Neutrophil (primary cell): Measurements from ENCODE around the gene SLC25A5.
A peak's percentile ranks its signal among the peaks of the same experiment; 100 is the strongest.

Source experiments
- H3K27ac ChIP-seq: fragments of 200-600 bp; sonication (generic); 2 replicates; pipeline ENCODE4 v1.5.1; 2016; ENCODE audit warnings: mild to moderate bottlenecking, moderate library complexity
- H3K27me3 ChIP-seq: fragments of 200-600 bp; sonication (generic); 2 replicates; pipeline ENCODE4 v1.6.0; 2016; ENCODE audit warnings: mild to moderate bottlenecking
- H3K36me3 ChIP-seq: fragments of 200-600 bp; sonication (generic); 2 replicates; pipeline ENCODE4 v1.5.1; 2017
- H3K4me1 ChIP-seq, 2 experiments: fragments of 200-600 bp in 1 of 2; sonication (generic) in 1 of 2; 1 replicate in 1 of 2; 2 replicates in 1 of 2; pipeline versions ENCODE4 v1.5.1 to v1.6.1; 2013 to 2016; ENCODE audit warnings: low read depth in 1 of 2, low read length in 1 of 2, mild to moderate bottlenecking in 1 of 2, moderate library complexity in 1 of 2; ENCODE audit not compliant: control insufficient read depth in 1 of 2, insufficient read depth in 1 of 2
- H3K4me3 ChIP-seq, 2 experiments: fragments of 200-600 bp in 1 of 2; sonication (generic) in 1 of 2; 1 replicate in 1 of 2; 2 replicates in 1 of 2; pipeline ENCODE4 v1.5.1; 2013 to 2016; ENCODE audit warnings: low read depth in 1 of 2, low read length in 1 of 2, mild to moderate bottlenecking in 1 of 2, moderate library complexity in 1 of 2
- H3K9me3 ChIP-seq: fragments of 200-600 bp; sonication (generic); 2 replicates; pipeline ENCODE4 v1.5.1; 2016
- TF ChIP-seq, protein P1 (sequence below): fragments of 200-600 bp; sonication (generic); IDR thresholded peaks from 2 replicates; pipeline ENCODE4 v1.5.1; 2016; ENCODE audit warnings: antibody characterized with exemption

SLC25A5 gene

DNA sequence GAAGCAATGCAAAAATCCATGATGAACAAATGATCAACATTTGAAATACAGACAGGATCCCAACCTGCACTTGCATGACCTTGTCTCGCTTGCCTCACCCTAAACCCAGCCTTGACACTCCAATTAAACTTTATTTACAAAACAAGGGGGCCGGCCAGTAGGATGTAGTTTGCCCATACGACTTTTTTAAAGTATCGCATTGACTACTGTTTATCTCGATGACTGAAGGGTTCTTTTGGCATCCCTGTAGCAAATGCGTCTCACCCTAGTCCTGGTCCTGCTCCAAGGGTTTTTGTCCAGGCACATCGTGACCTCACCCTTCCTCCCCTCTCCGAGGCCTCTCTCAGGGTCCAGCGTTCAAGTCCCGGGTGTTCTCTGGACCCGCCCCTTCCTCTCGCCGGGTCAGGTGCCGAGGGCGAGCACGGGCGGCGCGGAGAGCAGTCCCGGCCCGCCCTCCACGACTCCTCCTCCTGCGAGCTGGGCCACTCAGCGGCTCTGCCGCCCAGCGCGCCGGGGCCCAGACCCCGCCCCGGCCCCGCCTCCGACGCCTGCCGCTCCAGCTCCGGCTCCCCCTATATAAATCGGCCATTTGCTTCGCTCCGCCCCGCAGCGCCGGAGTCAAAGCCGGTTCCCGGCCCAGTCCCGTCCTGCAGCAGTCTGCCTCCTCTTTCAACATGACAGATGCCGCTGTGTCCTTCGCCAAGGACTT lies at the start of gene SLC25A5:
Gene SLC25A5, plus strand, starts transcription at position 603 of the 709 bp plus-strand sequence. Its CDS starts 72 bp downstream, at position 675.
- TF ChIP-seq, protein P1, sequence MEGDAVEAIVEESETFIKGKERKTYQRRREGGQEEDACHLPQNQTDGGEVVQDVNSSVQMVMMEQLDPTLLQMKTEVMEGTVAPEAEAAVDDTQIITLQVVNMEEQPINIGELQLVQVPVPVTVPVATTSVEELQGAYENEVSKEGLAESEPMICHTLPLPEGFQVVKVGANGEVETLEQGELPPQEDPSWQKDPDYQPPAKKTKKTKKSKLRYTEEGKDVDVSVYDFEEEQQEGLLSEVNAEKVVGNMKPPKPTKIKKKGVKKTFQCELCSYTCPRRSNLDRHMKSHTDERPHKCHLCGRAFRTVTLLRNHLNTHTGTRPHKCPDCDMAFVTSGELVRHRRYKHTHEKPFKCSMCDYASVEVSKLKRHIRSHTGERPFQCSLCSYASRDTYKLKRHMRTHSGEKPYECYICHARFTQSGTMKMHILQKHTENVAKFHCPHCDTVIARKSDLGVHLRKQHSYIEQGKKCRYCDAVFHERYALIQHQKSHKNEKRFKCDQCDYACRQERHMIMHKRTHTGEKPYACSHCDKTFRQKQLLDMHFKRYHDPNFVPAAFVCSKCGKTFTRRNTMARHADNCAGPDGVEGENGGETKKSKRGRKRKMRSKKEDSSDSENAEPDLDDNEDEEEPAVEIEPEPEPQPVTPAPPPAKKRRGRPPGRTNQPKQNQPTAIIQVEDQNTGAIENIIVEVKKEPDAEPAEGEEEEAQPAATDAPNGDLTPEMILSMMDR: peak; percentile 25
- no peaks in the 10 kb centered on the region for H3K27me3 ChIP-seq

GRCh38 chrX:119419146-119419545 lies 49.1 kb upstream of the SLC25A5 start:
- no peaks in the 10 kb centered on the region for H3K27me3 ChIP-seq
- no peaks in the 10 kb centered on the region for H3K36me3 ChIP-seq
- TF ChIP-seq, protein P1: no peak
- H3K27ac ChIP-seq: no peak overlapping the region
- no peak overlapping the region for H3K4me3 ChIP-seq
- H3K4me1 ChIP-seq: no peaks in the 10 kb centered on the region
- no peaks in the 10 kb centered on the region for H3K9me3 ChIP-seq

More for the DNA sequence above, at the start of gene SLC25A5:
- Histone ChIP-seq H3K4me1 (peaks cover 8 to 10% of the 10 kb centered on the region in 2 experiments), H3K27ac (peak within 1 kb of the TSS; percentile 89), H3K36me3 (peaks cover 7% of the 10 kb centered on the region), H3K9me3 (no peaks in the 10 kb centered on the region), H3K4me3 (peak within 1 kb of the TSS; percentile 67 to 74)

GRCh38 chrX:119419898-119420297 lies 48.3 kb upstream of the SLC25A5 start:
- no peaks in the 10 kb centered on the region for H3K9me3 ChIP-seq
- TF ChIP-seq, protein P1: no peak

DNA sequence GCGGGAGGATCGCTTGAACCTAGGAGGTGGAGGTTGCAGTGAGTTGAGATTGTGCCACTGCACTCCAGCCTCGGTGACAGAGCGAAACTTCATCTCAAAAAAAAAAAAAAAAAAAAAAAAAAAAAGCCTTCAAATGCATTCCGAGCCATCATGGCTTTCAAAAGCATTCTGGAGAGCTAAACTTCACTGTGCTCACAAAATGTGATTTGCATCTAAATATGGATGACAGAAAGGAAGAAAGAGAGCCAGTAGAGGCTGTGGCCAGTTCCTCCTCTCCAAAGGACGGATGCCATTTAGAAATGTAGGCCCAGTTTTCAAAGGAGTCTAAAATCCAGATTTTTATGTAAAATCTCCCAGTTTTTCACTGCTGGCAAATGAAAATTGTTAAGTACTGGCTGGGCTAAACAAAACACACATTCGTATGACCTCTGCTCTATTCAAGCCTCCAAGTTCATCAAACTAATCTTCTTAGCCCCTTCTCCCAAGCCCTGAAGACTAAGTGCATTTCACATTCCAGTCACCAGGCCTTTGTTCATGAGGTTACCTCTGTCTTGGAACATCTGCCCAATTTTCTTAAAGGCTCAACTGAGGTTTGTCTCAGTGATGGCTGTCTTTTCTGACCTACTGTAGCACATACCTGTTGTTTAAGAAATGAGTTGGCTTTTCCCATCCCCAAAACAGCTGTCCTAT lies 47.1 kb upstream of the SLC25A5 start:
- TF ChIP-seq, protein P1: no peak

More at GRCh38 chrX:119419898-119420297, 48.3 kb upstream of the SLC25A5 start:
- Histone ChIP-seq H3K27me3 (no peaks in the 10 kb centered on the region), H3K4me1 (no peaks in the 10 kb centered on the region), H3K4me3 (no peak overlapping the region), H3K27ac (no peak overlapping the region), H3K36me3 (no peaks in the 10 kb centered on the region)

GRCh38 chrX:119423631-119424030 lies 44.6 kb upstream of the SLC25A5 start:
- Histone ChIP-seq H3K4me1 (no peaks in the 10 kb centered on the region), H3K9me3 (no peaks in the 10 kb centered on the region), H3K27ac (no peak overlapping the region), H3K27me3 (no peaks in the 10 kb centered on the region), H3K36me3 (no peaks in the 10 kb centered on the region), H3K4me3 (no peak overlapping the region)
- TF ChIP-seq, protein P1: no peak

More for the DNA sequence above, 47.1 kb upstream of the SLC25A5 start:
- no peaks in the 10 kb centered on the region for H3K36me3 ChIP-seq
- H3K27ac ChIP-seq: no peak overlapping the region
- no peaks in the 10 kb centered on the region for H3K27me3 ChIP-seq
- no peaks in the 10 kb centered on the region for H3K9me3 ChIP-seq
- no peaks in the 10 kb centered on the region for H3K4me1 ChIP-seq
- no peak overlapping the region for H3K4me3 ChIP-seq
